Activated CD8-positive, alpha-beta memory T cell treated with anti-CD3 and anti-CD28 coated beads for 36 hours (primary cell): ENCODE data around the gene ADGRB2. TPM values are rescaled to one million over a fixed set of nuclear protein-coding genes. Genes with fewer than 3 reads are reported as not detected.

Experiments
- CTCF ChIA-PET: fragments of 350-600 bp; sonication (Branson Sonifier 250); formaldehyde crosslinking; loops from one replicate; lab custom pipeline; 2021; ENCODE audit warnings: antibody characterized with exemption; lab: Charles Lee
- POLR2A ChIA-PET: fragments of 350-600 bp; sonication (Branson Sonifier 250); formaldehyde crosslinking; loops from one replicate; lab custom pipeline; 2021; ENCODE audit warnings: antibody characterized with exemption; lab: Charles Lee
- total RNA-seq, 2 experiments: library from RNA; stranded (reverse); gene quantifications; one replicate each; pipeline ENCODE4 v1.2.3, GENCODE V29; 2021

Gene ADGRB2
- total RNA-seq, 2 experiments from 2014 or later: 0.13 to 0.32 TPM

GRCh38 chr1:31704271-31705079 is 59.7 kb downstream of the ADGRB2 start:
- CTCF ChIA-PET: interaction anchor here (0.9 to 3.7 kb wide), 8 partner anchors 10 to 84 kb away, joined by 3 to 11 read pairs (median 5); partner anchors contain the start of gene PEF1
- POLR2A ChIA-PET: interaction anchor here (0.6 to 1.2 kb wide), 2 partner anchors 60 to 219 kb away, joined by 3 to 5 read pairs; partner anchors contain the start of gene PEF1

DNA sequence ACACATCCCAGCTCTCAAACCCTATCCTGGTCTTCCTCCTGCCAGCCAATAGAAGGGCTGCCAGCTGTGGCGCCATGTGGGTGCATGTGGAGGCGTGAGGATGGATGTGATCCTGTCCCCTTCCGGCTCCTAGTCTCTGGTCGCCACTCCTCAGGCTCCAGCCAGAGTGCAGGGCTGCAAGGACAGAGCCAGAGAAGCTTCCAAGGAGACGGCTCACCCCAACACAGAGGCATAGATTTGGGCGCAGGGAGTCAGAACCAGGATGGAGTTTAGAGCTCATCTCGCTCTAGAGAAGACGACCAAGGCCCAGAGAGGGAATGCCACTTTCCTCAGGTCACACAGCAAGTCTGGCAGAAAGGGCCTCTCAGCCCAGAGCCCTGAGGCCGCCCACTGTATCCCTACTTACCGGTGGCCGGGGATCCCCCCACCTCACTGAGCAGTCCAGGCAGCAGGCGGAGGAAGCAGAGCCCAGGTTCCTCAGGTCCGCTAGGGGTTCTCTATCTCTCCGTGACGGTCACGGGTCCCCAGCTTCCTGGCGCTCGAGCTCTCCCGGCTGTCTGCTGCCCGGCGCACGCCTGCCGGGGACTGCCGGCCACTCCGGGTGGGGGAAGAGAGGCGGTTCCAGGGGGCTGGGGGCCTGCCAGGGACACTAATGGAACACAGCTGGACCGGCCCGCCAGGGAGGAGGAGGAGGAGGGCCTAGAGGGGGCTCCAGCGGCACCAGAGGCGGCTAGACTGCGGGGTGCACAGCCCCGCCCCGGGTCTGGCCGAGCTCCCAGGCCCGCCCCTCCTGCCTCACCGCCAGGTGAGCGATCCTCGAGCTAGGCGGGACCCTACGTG is 60.5 kb downstream of the ADGRB2 start, which contains the start of gene COL16A1:
Gene COL16A1 (minus strand): TSS at position 587 of the 840 bp plus-strand sequence. CDS start 1,824 bp downstream, outside the sequence.
- POLR2A ChIA-PET: interaction anchor here (0.5 to 1.2 kb wide), 3 partner anchors 59 to 698 kb away, joined by 3 to 5 read pairs (median 3); partner anchors contain the start of gene PEF1
- CTCF ChIA-PET: interaction anchor here (0.6 to 3.7 kb wide), 4 partner anchors 13 to 76 kb away, joined by 3 to 11 read pairs (median 5); no protein-coding TSS in a partner anchor

DNA sequence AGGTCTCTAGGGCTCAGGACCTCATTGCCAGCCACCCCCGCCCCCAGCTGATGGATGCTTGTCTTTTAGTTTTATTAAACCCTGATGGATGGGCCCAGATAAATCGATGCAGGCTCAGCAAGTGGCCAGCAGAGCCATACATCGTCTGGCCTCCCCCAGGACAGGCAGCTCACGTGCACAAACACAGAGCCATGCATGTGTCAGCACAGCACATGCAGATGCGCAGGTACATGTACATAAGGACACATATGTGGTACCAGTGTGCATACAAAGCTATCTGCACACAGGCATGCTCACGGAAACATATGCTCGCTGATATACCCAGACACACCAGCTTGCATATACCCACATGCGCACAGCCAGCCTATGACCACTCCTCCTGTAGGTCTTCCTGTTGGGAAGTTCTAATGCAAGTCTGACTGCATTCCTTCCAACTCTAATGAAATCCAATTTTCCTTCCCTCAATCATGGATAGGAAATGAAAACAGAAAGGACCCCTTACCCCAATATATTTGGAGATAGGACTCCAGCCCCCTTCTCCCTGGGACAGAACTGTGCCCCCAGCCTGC is 61.2 kb downstream of the ADGRB2 start:
- POLR2A ChIA-PET: no interaction called here
- CTCF ChIA-PET: interaction anchor here (1.7 to 3.7 kb wide), 2 partner anchors 13 to 43 kb away, joined by 7 to 11 read pairs; no protein-coding TSS in a partner anchor

DNA sequence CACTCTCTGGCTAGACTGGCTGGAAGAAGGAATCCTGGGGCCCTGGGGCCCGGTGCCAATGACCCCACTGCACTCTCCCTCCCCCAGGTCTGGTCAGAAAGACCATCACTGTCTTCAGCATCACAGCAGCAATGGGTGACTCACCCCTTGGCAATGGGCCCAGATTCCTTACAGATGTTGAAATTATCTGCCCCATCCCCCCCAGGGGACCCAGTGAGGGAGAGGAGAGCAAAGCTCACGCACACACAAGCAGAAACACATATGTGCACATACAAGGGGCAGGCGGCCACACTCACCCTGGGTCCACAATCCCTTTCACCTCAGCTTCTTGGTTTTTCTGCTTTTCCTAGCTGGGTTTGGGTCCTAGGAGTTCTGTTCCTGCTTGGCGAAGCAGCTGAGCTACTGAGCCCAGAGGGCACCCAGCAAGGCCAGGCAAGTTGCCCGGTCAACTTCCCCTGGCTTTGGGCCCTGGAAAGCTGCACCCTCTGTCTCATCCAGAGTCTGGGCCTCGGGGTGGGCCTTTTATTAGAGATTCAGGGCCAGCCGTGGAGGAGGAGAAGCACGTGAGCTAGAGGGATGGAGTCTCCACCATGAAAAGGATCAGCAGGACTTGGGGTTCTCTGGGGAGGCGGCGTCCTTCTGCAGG is 62.9 kb downstream of the ADGRB2 start:
- ChIA-PET POLR2A (no interaction called here), CTCF (interaction anchor here (1.2 to 1.6 kb wide), 2 partner anchors 13 to 88 kb away, joined by 4 to 8 read pairs; no protein-coding TSS in a partner anchor)

GRCh38 chr1:31700468-31701090 is 63.6 kb downstream of the ADGRB2 start:
- CTCF ChIA-PET: interaction anchor here (0.7 to 1.6 kb wide), 3 partner anchors 14 to 89 kb away, joined by 4 to 8 read pairs (median 4); no protein-coding TSS in a partner anchor
- POLR2A ChIA-PET: no interaction called here

DNA sequence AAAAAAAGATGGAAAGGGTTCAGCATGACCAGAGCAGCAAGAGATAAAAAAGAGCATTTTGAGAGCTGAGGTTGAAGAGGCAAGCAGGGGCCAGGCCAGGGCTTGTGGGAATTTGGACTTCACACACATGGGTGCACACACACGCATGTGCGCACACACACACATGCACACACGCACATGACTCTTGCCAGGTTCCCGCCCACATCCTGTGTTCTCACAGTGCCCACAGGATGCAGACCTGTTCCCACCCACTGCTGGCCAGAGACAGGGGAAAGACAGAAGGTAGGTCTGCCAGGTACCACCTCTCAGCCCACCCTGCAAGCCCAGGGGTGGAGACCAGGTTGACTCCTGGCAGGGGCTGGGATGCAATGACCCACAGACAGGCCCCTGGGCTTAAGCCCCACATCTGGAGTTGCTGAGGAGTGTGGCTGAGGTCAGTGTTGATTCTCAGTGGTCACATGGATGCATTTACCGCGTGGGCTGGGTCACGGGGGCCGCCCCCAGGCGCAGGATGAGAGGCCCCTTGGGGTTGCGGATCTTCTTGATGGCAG is 64.7 kb downstream of the ADGRB2 start:
- CTCF ChIA-PET: no interaction called here
- POLR2A ChIA-PET: no interaction called here

DNA sequence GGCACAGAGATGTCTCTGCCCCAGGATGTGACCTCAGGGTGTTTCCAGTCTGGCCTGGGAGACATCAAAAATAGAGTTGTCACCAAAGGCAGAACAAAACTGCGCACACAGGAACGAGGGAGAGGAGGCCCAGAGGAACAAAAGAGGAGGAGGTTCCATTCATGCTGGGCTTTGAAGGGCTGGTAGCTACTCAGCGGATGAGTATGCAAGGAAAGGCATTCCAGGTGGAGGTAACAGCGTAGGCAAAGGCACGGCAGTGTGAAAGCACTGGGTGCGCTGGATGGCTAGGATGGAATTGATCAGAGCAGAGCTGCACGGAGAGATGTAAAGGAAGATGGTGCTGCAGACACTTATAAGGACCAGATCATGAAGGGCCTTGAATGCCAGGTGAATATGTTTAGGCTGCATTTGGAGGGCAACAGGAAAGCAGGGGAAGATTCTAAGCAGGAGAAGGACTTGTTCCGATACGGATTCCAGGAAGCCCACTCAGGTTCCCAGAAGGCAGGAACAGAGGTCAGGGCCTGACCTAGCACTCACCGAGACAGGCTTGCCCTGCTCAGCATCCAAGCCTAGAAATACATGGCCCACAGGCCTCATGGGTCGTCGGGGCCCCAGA is 66.7 kb downstream of the ADGRB2 start:
- ChIA-PET CTCF (interaction anchor here (0.6 to 1.4 kb wide), 2 partner anchors 92 to 162 kb away, joined by 3 to 4 read pairs; no protein-coding TSS in a partner anchor), POLR2A (no interaction called here)

DNA sequence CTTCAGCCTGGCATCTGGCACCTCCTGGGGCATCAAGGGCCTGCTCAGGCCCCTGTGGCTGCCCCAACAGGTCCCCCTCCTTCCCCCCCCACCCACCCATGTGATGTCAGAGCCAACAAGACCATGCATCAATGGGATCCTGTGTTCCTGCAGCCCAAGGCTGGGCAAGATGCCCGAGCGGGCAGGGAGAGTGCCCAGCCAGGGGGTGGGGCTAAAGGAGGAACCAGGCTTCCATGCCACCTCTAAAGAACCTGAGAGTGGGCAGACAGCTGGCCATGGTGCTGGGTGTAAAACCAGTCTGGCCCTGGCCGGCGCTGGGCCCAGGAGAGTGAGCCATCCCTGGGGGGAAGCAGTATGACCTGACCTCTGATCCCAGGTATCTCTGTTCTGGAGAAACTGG is 67.9 kb downstream of the ADGRB2 start:
- CTCF ChIA-PET: interaction anchor here (0.6 to 1.2 kb wide), 2 partner anchors 9 to 11 kb away, joined by 3 read pairs; no protein-coding TSS in a partner anchor
- POLR2A ChIA-PET: no interaction called here

DNA sequence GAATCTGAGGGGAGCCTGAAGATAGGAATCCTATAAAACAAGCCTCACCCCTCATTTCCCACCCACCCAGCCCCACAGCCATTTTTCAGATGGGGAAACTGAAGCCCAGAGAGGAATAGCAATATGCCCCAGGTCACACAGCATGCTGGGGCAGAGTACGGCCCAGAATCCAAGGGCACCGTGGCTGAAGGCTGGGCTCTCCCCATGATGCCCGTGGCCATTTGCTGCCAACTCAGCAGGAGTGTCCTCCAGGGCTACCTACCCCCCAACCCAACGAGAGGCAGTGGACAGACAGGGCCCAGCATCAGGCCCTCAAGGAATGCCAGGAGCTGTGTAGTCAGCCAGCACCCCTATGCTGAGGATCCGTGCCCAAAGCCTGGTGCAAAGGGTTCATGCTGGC is 68.8 kb downstream of the ADGRB2 start:
- CTCF ChIA-PET: no interaction called here
- POLR2A ChIA-PET: no interaction called here

- ChIA-PET CTCF (no interaction called here), POLR2A (no interaction called here)
Measured at GRCh38 chr1:31694964-31695313, 69.2 kb downstream of the ADGRB2 start.

DNA sequence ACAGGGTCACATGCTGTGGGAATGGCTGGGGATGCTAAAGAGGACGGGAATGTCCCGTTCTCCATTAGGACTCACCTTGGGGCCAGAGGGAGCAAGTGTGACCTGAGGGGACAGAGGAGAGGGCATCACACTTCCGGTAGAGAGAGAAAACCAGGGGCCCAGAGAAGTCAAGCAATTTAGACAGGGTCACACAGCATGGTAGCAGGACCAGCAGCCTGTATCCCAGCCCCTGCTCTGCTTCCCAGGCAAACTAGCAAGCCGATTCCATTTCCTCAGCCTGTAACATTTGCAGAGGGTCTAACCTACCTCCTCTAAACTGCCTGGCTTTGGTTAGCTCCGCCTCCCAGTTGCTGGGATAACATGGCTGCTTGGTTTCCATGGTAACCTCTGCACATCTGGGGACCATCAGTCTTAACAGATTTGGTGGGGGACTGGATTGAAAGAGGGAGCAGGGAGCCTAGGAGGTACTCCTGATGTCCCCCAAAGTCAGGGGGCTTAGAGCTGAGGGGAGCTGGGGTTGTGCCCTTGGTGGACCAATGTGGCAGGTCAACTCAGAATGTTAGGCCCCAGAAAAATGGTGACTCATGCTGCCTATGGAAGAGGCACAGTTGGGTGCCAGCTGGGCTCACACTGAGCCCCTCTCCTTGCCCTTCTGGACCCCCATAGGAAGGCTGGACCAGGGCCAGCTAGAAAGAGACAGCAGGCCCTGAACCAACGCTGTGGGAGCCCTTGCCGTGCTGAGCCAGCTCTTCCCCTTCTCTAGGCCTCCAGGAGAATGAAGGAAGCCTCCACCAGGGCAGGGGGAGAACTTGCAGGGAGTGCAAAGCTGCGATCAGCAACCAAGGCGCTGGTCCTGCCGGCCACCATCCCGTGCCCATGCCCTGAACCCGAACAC is 69.8 kb downstream of the ADGRB2 start:
- CTCF ChIA-PET: interaction anchor here (0.5 kb wide), 1 partner anchor 379 kb away, joined by 3 read pairs; the partner anchor contains the start of gene TMEM39B
- POLR2A ChIA-PET: no interaction called here

GRCh38 chr1:31693231-31693630 is 70.9 kb downstream of the ADGRB2 start:
- ChIA-PET POLR2A (no interaction called here), CTCF (no interaction called here)

GRCh38 chr1:31691951-31692350 is 72.2 kb downstream of the ADGRB2 start:
- CTCF ChIA-PET: no interaction called here
- POLR2A ChIA-PET: no interaction called here

- CTCF ChIA-PET: no interaction called here
- POLR2A ChIA-PET: no interaction called here
Measured at GRCh38 chr1:31691446-31691845, 72.7 kb downstream of the ADGRB2 start.

DNA sequence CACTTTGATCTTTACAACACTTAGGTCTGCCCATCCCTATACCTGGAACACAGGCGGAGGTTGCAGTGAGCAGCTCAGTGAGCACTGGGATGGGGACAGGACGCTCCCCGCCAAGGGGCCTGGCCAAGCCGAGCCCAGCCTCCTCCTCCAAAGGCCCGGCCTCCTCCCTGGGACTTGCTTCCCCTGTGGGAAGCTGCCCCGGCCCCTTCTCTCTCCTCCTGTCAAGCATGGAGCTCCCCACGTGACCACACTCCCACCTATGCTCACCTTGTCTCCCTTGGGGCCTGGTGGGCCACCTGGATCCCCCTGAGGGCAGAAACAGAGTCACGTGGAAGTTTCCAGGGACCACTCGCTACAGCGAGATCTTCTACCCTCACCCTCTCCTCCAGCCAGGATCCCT is 73.2 kb downstream of the ADGRB2 start:
- ChIA-PET POLR2A (no interaction called here), CTCF (no interaction called here)

- POLR2A ChIA-PET: no interaction called here
- CTCF ChIA-PET: no interaction called here
Measured at GRCh38 chr1:31689854-31690253, 74.3 kb downstream of the ADGRB2 start.

DNA sequence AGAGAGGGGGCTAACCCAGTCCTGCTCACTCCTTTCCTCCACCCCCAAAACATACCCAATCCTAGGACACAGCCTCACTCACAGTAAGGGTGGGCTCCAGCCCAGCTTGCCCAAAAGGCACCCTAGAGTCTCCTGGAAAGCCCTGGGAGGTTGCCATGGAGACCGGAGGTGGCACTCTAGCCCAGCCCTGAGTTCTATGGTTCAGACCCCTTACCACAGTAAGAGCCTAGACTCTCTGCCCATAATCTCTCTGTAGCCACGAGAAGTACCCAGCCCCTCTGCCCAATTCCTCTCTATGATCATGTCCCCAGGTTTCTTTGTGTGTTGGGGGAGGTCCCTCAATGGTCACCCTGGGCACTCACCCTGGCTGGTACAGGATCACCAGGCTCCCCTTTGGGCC is 74.8 kb downstream of the ADGRB2 start:
- CTCF ChIA-PET: no interaction called here
- POLR2A ChIA-PET: no interaction called here
